CD4-positive, alpha-beta T cell (primary cell): ENCODE measurements around the gene CRYBB1. TPM values are rescaled to one million over a fixed set of nuclear protein-coding genes. Genes with fewer than 3 reads are reported as not detected.

Source experiments
- ATAC-seq: fragments of 200-7000 bp; cut with Tn5 transposase; one replicate; pipeline ENCODE4 v1.10.0; 2022; ENCODE audit warnings: mild to moderate bottlenecking; ENCODE audit not compliant: poor library complexity
- CTCF ChIA-PET: fragments of 350-600 bp; sonication (Branson Sonifier 250); formaldehyde crosslinking; loops from one replicate; lab custom pipeline; 2021; ENCODE audit warnings: antibody characterized with exemption, inconsistent platforms; lab: Charles Lee
- POLR2A ChIA-PET: fragments of 350-600 bp; sonication (Branson Sonifier 250); formaldehyde crosslinking; loops from one replicate; lab custom pipeline; 2021; ENCODE audit warnings: antibody characterized with exemption, inconsistent platforms; lab: Charles Lee
- DNase-seq, 14 experiments: peaks; one replicate each; pipeline ENCODE4 v3.0.0-alpha.2; 2013 to 2020; ENCODE audit warnings: mixed read lengths in 2 of 14
- H3K27ac ChIP-seq, 2 donors: one replicate each; pipeline versions ENCODE4 v1.5.1 to v1.7.0; 2013; ENCODE audit warnings: low read length in 2 of 2, low read depth in 1 of 2, mild to moderate bottlenecking in 1 of 2
- H3K27me3 ChIP-seq, 2 experiments: 1 replicate in 1 of 2; 2 replicates in 1 of 2; pipeline versions ENCODE4 v1.6.1 to v1.7.0; 2013; ENCODE audit warnings: low read length in 2 of 2, control low read depth in 1 of 2, mild to moderate bottlenecking in 1 of 2, moderate library complexity in 1 of 2; ENCODE audit not compliant: insufficient read depth in 2 of 2, control insufficient read depth in 1 of 2
- H3K36me3 ChIP-seq: one replicate; pipeline ENCODE4 v1.6.1; 2013; ENCODE audit warnings: low read length, control low read depth; ENCODE audit not compliant: insufficient read depth
- H3K4me1 ChIP-seq: one replicate; pipeline ENCODE4 v1.6.1; 2013; ENCODE audit warnings: low read length, control low read depth; ENCODE audit not compliant: insufficient read depth
- H3K4me3 ChIP-seq: one replicate; pipeline ENCODE4 v1.5.1; 2013; ENCODE audit warnings: mild to moderate bottlenecking, low read length, moderate library complexity
- H3K9me3 ChIP-seq, 2 experiments: 1 replicate in 1 of 2; 2 replicates in 1 of 2; pipeline versions ENCODE4 v1.6.1 to v1.7.0; 2013; ENCODE audit warnings: low read length in 2 of 2, mild to moderate bottlenecking in 2 of 2, control low read depth in 1 of 2, moderate library complexity in 1 of 2; ENCODE audit not compliant: control insufficient read depth in 1 of 2, insufficient read depth in 1 of 2
- H3K27ac Mint-ChIP-seq: one replicate; pipeline ENCODE4 v1.8.0; 2020; ENCODE audit warnings: mixed read lengths
- H3K27me3 Mint-ChIP-seq: one replicate; pipeline ENCODE4 v1.8.0; 2021; ENCODE audit warnings: mixed read lengths
- H3K36me3 Mint-ChIP-seq: one replicate; pipeline ENCODE4 v1.8.0; 2021; ENCODE audit warnings: low read depth, mixed read lengths
- H3K4me1 Mint-ChIP-seq: one replicate; pipeline ENCODE4 v1.8.0; 2021; ENCODE audit warnings: low read depth, mixed read lengths
- H3K4me3 Mint-ChIP-seq: one replicate; pipeline ENCODE4 v1.8.0; 2020; ENCODE audit warnings: mild to moderate bottlenecking, mixed read lengths
- H3K9me3 Mint-ChIP-seq: one replicate; pipeline ENCODE4 v1.8.0; 2020; ENCODE audit warnings: mixed read lengths
- CTCF ChIP-seq: fragments of 200-600 bp; IDR thresholded peaks from one replicate; pipeline ENCODE4 v1.8.0; 2022; ENCODE audit warnings: antibody characterized with exemption, mild to moderate bottlenecking
- intact Hi-C, 2 experiments: fragments of 100-400 bp; cut with DNase I in 1 of 2; cut with micrococcal nuclease in 1 of 2; formaldehyde crosslinking; loops; one replicate each; pipeline versions ENCODE4 v1.15.1 to v1.9.0; 2023 to 2025; cut with DNase I, micrococcal nuclease
- total RNA-seq, 174 experiments: library from RNA in 2 of 174; stranded (reverse) in 2 of 174; gene quantifications; one replicate each; pipeline ENCODE4 v1.2.3 and lab custom pipeline; 2021 to 2026

CRYBB1 gene
- total RNA-seq, 2 experiments from 2014 or later = not detected

GRCh38 chr22:26566994-26567393 lies 50.8 kb downstream of the CRYBB1 start:
- Histone ChIP-seq H3K36me3 (peaks cover 11% of the 10 kb centered on the region), H3K27me3 (no peaks in the 10 kb centered on the region), H3K9me3 (no peaks in the 10 kb centered on the region), H3K27ac (no peak overlapping the region), H3K4me3 (no peak overlapping the region), H3K4me1 (peaks cover 14% of the 10 kb centered on the region)
- POLR2A ChIA-PET = no interaction called here
- H3K27me3 Mint-ChIP-seq = no peaks in the 10 kb centered on the region
- no peak overlapping the region for H3K4me3 Mint-ChIP-seq
- H3K9me3 Mint-ChIP-seq = no peaks in the 10 kb centered on the region
- CTCF ChIA-PET = no interaction called here
- intact Hi-C loops = no loop called here
- no peak for ATAC-seq
- DNase-seq = no peak
- H3K4me1 Mint-ChIP-seq = peaks cover 30% of the 10 kb centered on the region
- no peak overlapping the region for H3K27ac Mint-ChIP-seq
- no peak for TF ChIP-seq CTCF
- no peaks in the 10 kb centered on the region for H3K36me3 Mint-ChIP-seq

- H3K4me3 ChIP-seq = no peak overlapping the region
- H3K36me3 ChIP-seq = peaks cover 11% of the 10 kb centered on the region
- ChIA-PET CTCF (no interaction called here), POLR2A (no interaction called here)
- no peak for ATAC-seq
- Mint-ChIP-seq H3K36me3 (no peaks in the 10 kb centered on the region), H3K27me3 (no peaks in the 10 kb centered on the region), H3K4me1 (peaks cover 19% of the 10 kb centered on the region), H3K9me3 (no peaks in the 10 kb centered on the region), H3K4me3 (no peak overlapping the region), H3K27ac (no peak overlapping the region)
- H3K27me3 ChIP-seq = no peaks in the 10 kb centered on the region
- no peak for TF ChIP-seq CTCF
- no peak overlapping the region for H3K27ac ChIP-seq
- intact Hi-C loops = no loop called here
- H3K9me3 ChIP-seq = no peaks in the 10 kb centered on the region
- no peak for DNase-seq
- peaks cover 14% of the 10 kb centered on the region for H3K4me1 ChIP-seq
These were observed 51.9 kb downstream of the CRYBB1 start for GRCh38 chr22:26565889-26566288.

- Mint-ChIP-seq H3K4me3 (no peak overlapping the region), H3K27me3 (no peaks in the 10 kb centered on the region), H3K27ac (no peak overlapping the region), H3K4me1 (peaks cover 12% of the 10 kb centered on the region), H3K36me3 (no peaks in the 10 kb centered on the region), H3K9me3 (no peaks in the 10 kb centered on the region)
- Histone ChIP-seq H3K36me3 (peaks cover 11% of the 10 kb centered on the region), H3K27me3 (no peaks in the 10 kb centered on the region), H3K4me3 (no peak overlapping the region), H3K9me3 (no peaks in the 10 kb centered on the region), H3K4me1 (peaks cover 12% of the 10 kb centered on the region), H3K27ac (no peak overlapping the region)
- CTCF ChIA-PET = no interaction called here
- intact Hi-C loops = no loop called here
- TF ChIP-seq CTCF = no peak
- DNase-seq = no peak
- POLR2A ChIA-PET = no interaction called here
- ATAC-seq = no peak
These were observed 52.6 kb downstream of the CRYBB1 start for GRCh38 chr22:26565181-26565580.
